GM10248 (cell line): Measurements from ENCODE around the gene METTL23.

Source experiments
- CTCF ChIA-PET: fragments of 300-600 bp; sonication (Branson Sonifier 250); formaldehyde crosslinking; extraction: SDS; loops from one replicate; lab custom pipeline; 2021; ENCODE audit warnings: antibody characterized with exemption; lab: Yijun Ruan, JAX
- POLR2A ChIA-PET: fragments of 350-650 bp; sonication (Branson Sonifier 250); formaldehyde crosslinking; extraction: SDS; loops from one replicate; lab custom pipeline; 2020; ENCODE audit warnings: antibody characterized with exemption; lab: Yijun Ruan, JAX
- DNase-seq: peaks from one replicate; pipeline ENCODE4 v3.0.0; 2012; ENCODE audit errors: extremely low spot score
- TF ChIP-seq, protein P1 (sequence below): IDR thresholded peaks from 2 replicates; pipeline ENCODE4 v1.5.1; 2012; ENCODE audit warnings: mild to moderate bottlenecking, low read depth; ENCODE audit errors: extremely low read depth, missing control alignments, control extremely low read depth

The METTL23 gene

DNA sequence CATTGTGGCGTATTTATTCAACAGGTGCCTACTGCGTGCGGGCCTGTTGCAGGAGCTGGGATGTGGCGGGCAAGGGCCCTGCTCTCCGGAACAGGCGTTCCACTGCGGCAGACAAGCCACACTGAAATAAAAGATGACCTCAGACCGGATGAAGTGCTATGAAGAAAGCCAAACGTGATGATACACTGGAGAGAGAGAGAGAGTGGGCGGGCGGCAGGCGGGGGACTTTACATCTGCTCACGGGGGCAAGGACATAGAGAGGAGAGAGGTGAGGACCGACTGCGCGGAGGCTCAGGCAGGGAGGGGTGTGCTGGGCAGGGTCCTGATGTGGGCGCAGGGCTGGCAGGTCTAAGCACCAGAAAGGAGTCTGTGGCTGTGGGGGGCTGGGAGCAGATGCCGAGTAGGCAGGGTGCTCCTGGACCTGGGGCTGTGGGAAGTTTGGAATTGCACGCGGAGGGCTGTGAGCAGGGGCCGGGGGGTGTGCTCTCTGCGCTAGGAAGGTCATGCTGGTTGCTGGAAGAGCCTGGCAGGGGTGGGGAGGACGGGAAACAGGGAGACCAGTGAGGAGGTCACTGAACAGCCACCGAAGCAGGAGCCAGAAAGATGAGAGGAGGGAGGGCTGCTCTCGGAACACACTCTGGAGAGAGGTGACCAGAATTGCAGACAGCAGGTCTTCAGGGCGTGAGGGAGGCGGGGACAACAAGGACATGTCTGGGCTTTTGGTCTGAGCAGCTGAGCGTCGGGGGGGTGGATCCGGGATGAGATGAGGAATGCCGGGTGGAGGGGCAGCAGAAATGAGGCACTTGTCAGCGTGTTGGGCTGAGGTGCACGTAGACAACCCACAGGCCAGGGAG, 25.8 kb upstream of the METTL23 start:
- no peak for DNase-seq
- TF ChIP-seq, protein P1, sequence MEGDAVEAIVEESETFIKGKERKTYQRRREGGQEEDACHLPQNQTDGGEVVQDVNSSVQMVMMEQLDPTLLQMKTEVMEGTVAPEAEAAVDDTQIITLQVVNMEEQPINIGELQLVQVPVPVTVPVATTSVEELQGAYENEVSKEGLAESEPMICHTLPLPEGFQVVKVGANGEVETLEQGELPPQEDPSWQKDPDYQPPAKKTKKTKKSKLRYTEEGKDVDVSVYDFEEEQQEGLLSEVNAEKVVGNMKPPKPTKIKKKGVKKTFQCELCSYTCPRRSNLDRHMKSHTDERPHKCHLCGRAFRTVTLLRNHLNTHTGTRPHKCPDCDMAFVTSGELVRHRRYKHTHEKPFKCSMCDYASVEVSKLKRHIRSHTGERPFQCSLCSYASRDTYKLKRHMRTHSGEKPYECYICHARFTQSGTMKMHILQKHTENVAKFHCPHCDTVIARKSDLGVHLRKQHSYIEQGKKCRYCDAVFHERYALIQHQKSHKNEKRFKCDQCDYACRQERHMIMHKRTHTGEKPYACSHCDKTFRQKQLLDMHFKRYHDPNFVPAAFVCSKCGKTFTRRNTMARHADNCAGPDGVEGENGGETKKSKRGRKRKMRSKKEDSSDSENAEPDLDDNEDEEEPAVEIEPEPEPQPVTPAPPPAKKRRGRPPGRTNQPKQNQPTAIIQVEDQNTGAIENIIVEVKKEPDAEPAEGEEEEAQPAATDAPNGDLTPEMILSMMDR = no peak
- POLR2A ChIA-PET = no interaction called here
- CTCF ChIA-PET = interaction anchor here (1.3 to 2.7 kb wide), 3 partner anchors 13 to 178 kb away, joined by 3 to 8 read pairs (median 5); no protein-coding TSS in a partner anchor

DNA sequence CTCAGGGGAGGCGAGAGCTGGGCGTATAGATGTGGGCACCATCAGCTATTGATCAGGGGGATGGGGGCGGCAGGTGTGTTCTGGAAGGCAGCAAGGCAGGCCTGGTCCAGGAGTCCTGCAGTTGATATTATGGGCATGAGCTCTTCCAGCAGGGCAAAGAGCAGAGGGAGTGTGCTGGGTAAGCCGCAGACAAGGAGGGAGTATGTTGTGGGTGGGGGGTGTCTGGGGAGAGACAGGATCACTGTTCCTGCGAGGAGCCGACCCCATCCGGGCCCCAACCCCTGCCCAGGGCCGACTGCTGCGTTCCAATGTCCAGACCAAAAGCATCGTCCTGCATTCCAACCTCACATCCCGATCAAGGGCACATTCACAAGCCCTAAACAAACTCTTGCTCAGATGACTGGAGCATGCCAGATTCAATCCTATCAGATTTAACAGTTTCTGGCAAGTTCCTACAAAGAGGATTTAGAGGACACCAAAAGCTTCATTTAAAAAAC, 25.1 kb upstream of the METTL23 start:
- ChIA-PET POLR2A (no interaction called here), CTCF (interaction anchor here (1.3 to 2.7 kb wide), 3 partner anchors 12 to 178 kb away, joined by 3 to 8 read pairs (median 5); no protein-coding TSS in a partner anchor)
- no peak for DNase-seq
- TF ChIP-seq, protein P1 = no peak

DNA sequence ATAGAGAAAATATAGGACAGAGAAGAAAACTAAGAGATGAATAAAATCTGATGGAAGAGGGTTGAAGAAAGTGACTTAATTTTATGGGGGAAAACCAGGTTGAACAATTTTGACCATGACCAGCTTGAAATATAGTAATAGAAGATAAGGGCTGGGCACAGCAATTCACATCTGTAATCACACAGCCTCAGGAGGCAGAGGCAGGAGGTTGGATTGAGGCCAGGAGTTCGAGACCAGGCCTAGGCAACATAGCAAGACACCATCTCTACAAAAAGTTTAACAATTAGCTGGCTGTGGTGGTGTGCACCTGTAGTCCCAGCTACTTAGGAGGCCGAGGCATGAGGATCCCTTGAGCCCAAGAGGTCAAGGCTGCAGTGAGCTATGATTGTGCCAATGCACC, 24.6 kb upstream of the METTL23 start:
- CTCF ChIA-PET = interaction anchor here (1.3 to 2.7 kb wide), 3 partner anchors 11 to 179 kb away, joined by 3 to 8 read pairs (median 5); no protein-coding TSS in a partner anchor
- no peak for DNase-seq
- TF ChIP-seq, protein P1 = no peak
- POLR2A ChIA-PET = no interaction called here

DNA sequence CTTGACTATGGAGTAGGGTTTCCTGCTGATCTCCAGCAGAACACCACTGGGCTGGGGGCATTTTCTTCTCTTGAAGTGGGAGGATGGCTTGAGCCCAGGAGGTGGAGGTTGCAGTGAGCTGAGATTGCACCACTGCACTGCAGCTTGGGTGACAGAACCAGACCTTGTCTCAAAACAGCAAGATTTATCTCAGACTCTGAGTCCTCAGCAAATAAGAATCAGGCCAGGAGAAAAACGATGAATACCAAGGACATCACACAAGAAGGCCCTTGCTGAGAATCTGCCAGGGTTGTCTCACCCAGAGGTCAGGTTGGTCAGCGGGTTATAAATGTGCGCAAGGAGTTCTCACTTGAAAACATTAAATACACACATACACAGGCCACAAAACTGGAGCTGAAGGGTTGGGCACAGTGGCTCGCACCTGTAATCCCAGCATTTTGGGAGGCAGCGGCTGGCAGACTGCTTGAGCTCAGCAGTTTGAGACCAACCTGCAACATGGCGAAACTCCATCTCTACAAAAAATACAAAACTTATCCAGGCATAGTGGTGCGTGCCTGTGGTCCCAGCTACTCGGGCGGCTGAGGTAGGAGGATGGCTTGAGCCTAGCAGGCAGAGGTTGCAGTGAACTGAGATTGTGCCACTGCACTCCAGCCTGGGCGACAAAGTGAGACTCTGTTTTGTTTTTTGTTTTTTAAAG, 23.6 kb upstream of the METTL23 start:
- TF ChIP-seq, protein P1 = no peak
- CTCF ChIA-PET = interaction anchor here (0.7 to 2.7 kb wide), 2 partner anchors 10 to 23 kb away, joined by 3 to 8 read pairs; no protein-coding TSS in a partner anchor
- no peak for DNase-seq
- POLR2A ChIA-PET = no interaction called here

DNA sequence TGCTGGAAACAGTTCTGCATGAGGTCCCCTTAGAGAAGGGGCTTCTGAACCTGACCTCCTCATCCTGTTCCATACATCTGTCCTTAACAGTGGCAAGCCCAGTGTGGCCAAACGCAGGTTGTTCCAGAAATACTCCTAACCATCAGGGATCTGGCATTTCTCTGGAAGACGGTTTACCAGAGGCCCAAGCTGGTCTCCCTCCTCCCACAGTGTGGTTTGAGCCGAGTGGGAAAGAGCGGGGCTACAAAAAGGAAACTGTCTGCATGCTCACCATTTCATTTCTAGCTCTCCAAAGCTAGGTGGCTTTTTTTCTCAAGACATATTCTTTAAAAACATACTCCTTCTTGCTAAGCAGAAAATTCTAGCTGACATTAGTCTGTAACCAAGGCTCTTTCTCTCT, 21.8 kb upstream of the METTL23 start:
- CTCF ChIA-PET = interaction anchor here (1.1 to 1.6 kb wide), 2 partner anchors 11 to 80 kb away, joined by 3 read pairs; no protein-coding TSS in a partner anchor
- DNase-seq = no peak
- TF ChIP-seq, protein P1 = no peak
- POLR2A ChIA-PET = no interaction called here

DNA sequence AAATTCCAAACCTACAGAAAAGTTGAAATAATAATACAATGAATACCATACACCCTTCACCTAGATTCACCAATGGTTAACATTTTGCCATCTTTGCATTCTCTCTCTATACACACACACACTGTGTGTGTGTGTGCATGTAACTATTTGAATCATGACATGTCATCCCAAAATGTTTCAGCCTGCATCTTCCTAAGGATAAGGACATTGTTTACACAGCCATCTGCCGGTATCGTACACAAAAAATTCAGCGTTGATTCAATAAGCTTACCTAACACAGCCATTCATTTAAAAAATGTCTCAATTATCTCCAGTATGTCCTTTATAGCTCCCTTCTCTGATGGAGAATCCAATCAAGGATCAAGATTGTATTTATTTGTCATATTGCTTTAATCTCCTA, 19.8 kb upstream of the METTL23 start:
- ChIA-PET CTCF (no interaction called here), POLR2A (no interaction called here)
- TF ChIP-seq, protein P1 = no peak
- no peak for DNase-seq
